HEK293 (cell line): ENCODE data around the gene DIS3L2.

Source experiments
- CTCF ChIA-PET: fragments of 350-600 bp; formaldehyde crosslinking; extraction: SDS; loops from one replicate; lab custom pipeline; 2021; ENCODE audit warnings: antibody characterized with exemption; lab: Yijun Ruan, JAX
- POLR2A ChIA-PET: fragments of 300-600 bp; formaldehyde crosslinking; extraction: SDS; loops from one replicate; lab custom pipeline; 2020; ENCODE audit warnings: antibody characterized with exemption, inconsistent platforms; lab: Yijun Ruan, JAX
- H3K27ac ChIP-seq: fragments of 200-500 bp; sonication (Bioruptor generic); 2 replicates; pipeline ENCODE4 v1.5.1; 2014; ENCODE audit warnings: low read depth, low read length, control low read depth, inconsistent platforms; ENCODE audit errors: extremely low read depth
- H3K36me3 ChIP-seq, 2 experiments: fragments of 200-500 bp in 1 of 2; sonication (Bioruptor generic) in 1 of 2; 1 replicate in 1 of 2; 2 replicates in 1 of 2; pipeline ENCODE4 v1.5.1; 2014 to 2017; ENCODE audit warnings: inconsistent platforms in 2 of 2, low read length in 2 of 2; ENCODE audit not compliant: control insufficient read depth in 2 of 2, insufficient read depth in 1 of 2
- H3K4me1 ChIP-seq: fragments of 200-500 bp; sonication (Bioruptor generic); 2 replicates; pipeline ENCODE4 v1.5.1; 2014; ENCODE audit warnings: mild to moderate bottlenecking, low read length, inconsistent platforms; ENCODE audit not compliant: control insufficient read depth, insufficient read depth
- H3K4me3 ChIP-seq: 2 replicates; pipeline ENCODE4 v1.5.1; 2011; ENCODE audit warnings: low read depth, mild to moderate bottlenecking, control low read depth, low read length, moderate library complexity
- H3K9me3 ChIP-seq: fragments of 200-500 bp; sonication (Bioruptor generic); 2 replicates; pipeline ENCODE4 v1.5.1; 2014; ENCODE audit warnings: low read depth, low read length, inconsistent platforms; ENCODE audit not compliant: control insufficient read depth, insufficient read depth
- ATF2 ChIP-seq: fragments of 450-650 bp; formaldehyde crosslinking; IDR thresholded peaks from 2 replicates; pipeline ENCODE4 v1.5.1; 2016; ENCODE audit warnings: missing biosample characterization, missing genetic modification characterization, low read depth
- BCL11B ChIP-seq: fragments of 450-650 bp; formaldehyde crosslinking; IDR thresholded peaks from 2 replicates; pipeline ENCODE4 v1.5.1; 2016; ENCODE audit warnings: low read depth, missing biosample characterization, missing genetic modification characterization
- ELK4 ChIP-seq: IDR thresholded peaks from 2 replicates; pipeline ENCODE4 v1.6.1; 2011; ENCODE audit warnings: mild to moderate bottlenecking, low read depth, low read length, borderline replicate concordance
- KLF7 ChIP-seq: fragments of 450-650 bp; formaldehyde crosslinking; IDR thresholded peaks from 2 replicates; pipeline ENCODE4 v1.5.1; 2016; ENCODE audit warnings: missing biosample characterization, missing genetic modification characterization, borderline replicate concordance
- PRDM10 ChIP-seq: fragments of 450-650 bp; formaldehyde crosslinking; IDR thresholded peaks from 2 replicates; pipeline ENCODE4 v1.5.1; 2016; ENCODE audit warnings: missing biosample characterization, missing genetic modification characterization
- PRDM6 ChIP-seq: fragments of 450-650 bp; formaldehyde crosslinking; IDR thresholded peaks from 2 replicates; pipeline ENCODE4 v1.5.1; 2017; ENCODE audit warnings: missing biosample characterization, missing genetic modification characterization
- SETDB1 ChIP-seq: IDR thresholded peaks from one replicate; pipeline ENCODE4 v1.6.1; 2017; ENCODE audit warnings: mild to moderate bottlenecking, low read length, moderate library complexity, mixed read lengths; ENCODE audit not compliant: insufficient read length
- WT1 ChIP-seq: fragments of 450-650 bp; formaldehyde crosslinking; IDR thresholded peaks from 2 replicates; pipeline ENCODE4 v1.5.1; 2016; ENCODE audit warnings: missing biosample characterization, missing genetic modification characterization
- ZEB2 ChIP-seq: fragments of 450-650 bp; formaldehyde crosslinking; IDR thresholded peaks from 2 replicates; pipeline ENCODE4 v1.5.1; 2016; ENCODE audit warnings: missing biosample characterization, missing genetic modification characterization
- ZFP37 ChIP-seq: fragments of 450-650 bp; formaldehyde crosslinking; IDR thresholded peaks from 2 replicates; pipeline ENCODE4 v1.5.1; 2016; ENCODE audit warnings: missing biosample characterization, missing genetic modification characterization
- ZNF140 ChIP-seq: fragments of 450-650 bp; formaldehyde crosslinking; IDR thresholded peaks from 2 replicates; pipeline ENCODE4 v1.5.1; 2016; ENCODE audit warnings: missing biosample characterization, missing genetic modification characterization
- ZNF266 ChIP-seq: fragments of 450-650 bp; formaldehyde crosslinking; IDR thresholded peaks from 2 replicates; pipeline ENCODE4 v1.5.1; 2016; ENCODE audit warnings: missing biosample characterization, missing genetic modification characterization, low read depth
- ZNF335 ChIP-seq: fragments of 450-650 bp; formaldehyde crosslinking; conservative IDR thresholded peaks from 2 replicates; pipeline ENCODE4 v1.5.1; 2016; ENCODE audit warnings: missing biosample characterization, missing genetic modification characterization
- ZNF362 ChIP-seq: fragments of 450-650 bp; formaldehyde crosslinking; IDR thresholded peaks from 2 replicates; pipeline ENCODE4 v1.5.1; 2016; ENCODE audit warnings: missing biosample characterization, missing genetic modification characterization
- ZNF391 ChIP-seq: fragments of 450-650 bp; formaldehyde crosslinking; IDR thresholded peaks from 2 replicates; pipeline ENCODE4 v1.5.1; 2016; ENCODE audit warnings: low read depth, missing biosample characterization, missing genetic modification characterization, borderline replicate concordance
- ZNF555 ChIP-seq: fragments of 450-650 bp; formaldehyde crosslinking; conservative IDR thresholded peaks from 2 replicates; pipeline ENCODE4 v1.5.1; 2017; ENCODE audit warnings: missing biosample characterization, mild to moderate bottlenecking, missing genetic modification characterization, inconsistent platforms
- ZNF560 ChIP-seq: fragments of 450-650 bp; formaldehyde crosslinking; IDR thresholded peaks from 2 replicates; pipeline ENCODE4 v1.5.1; 2017; ENCODE audit warnings: missing biosample characterization, missing genetic modification characterization, borderline replicate concordance
- ZNF561 ChIP-seq: fragments of 450-650 bp; IDR thresholded peaks from 2 replicates; pipeline ENCODE4 v1.5.1; 2018; ENCODE audit warnings: missing biosample characterization, missing genetic modification characterization, borderline replicate concordance
- ZNF596 ChIP-seq: fragments of 450-650 bp; IDR thresholded peaks from 2 replicates; pipeline ENCODE4 v1.5.0; 2018; ENCODE audit warnings: missing biosample characterization, mild to moderate bottlenecking, missing genetic modification characterization, moderate library complexity
- ZNF76 ChIP-seq: fragments of 450-650 bp; formaldehyde crosslinking; IDR thresholded peaks from 2 replicates; pipeline ENCODE4; 2016; ENCODE audit warnings: low read depth, missing biosample characterization, missing genetic modification characterization, borderline replicate concordance
- ZNF776 ChIP-seq: fragments of 450-650 bp; formaldehyde crosslinking; IDR thresholded peaks from 2 replicates; pipeline ENCODE4 v1.5.0; 2017; ENCODE audit warnings: missing biosample characterization, missing genetic modification characterization, borderline replicate concordance
- ZNF830 ChIP-seq: fragments of 450-650 bp; IDR thresholded peaks from 2 replicates; pipeline ENCODE4 v1.5.0; 2018; ENCODE audit warnings: missing biosample characterization, missing genetic modification characterization, low read depth, mild to moderate bottlenecking, moderate library complexity
- ZSCAN5A ChIP-seq: fragments of 450-650 bp; formaldehyde crosslinking; IDR thresholded peaks from 2 replicates; pipeline ENCODE4 v1.5.1; 2016; ENCODE audit warnings: missing biosample characterization, missing genetic modification characterization

Gene DIS3L2

GRCh38 chr2:231940795-231941194 lies 20.7 kb upstream of the DIS3L2 start:
- ChIA-PET POLR2A (no interaction called here), CTCF (interaction anchor here (0.8 to 1.8 kb wide), 2 partner anchors 15 to 34 kb away, joined by 4 to 5 read pairs; partner anchors contain the start of gene NPPC)
- Histone ChIP-seq H3K4me3 (no peak overlapping the region), H3K27ac (no peak overlapping the region), H3K36me3 (no peaks in the 10 kb centered on the region), H3K9me3 (no peaks in the 10 kb centered on the region), H3K4me1 (no peaks in the 10 kb centered on the region)
- TF ChIP-seq ZSCAN5A (no peak), ZNF596 (tag by site-specific recombination) (no peak), ATF2 (tag by site-specific recombination) (no peak), ZNF830 (tag by site-specific recombination) (no peak), ZNF140 (no peak), KLF7 (tag by site-specific recombination) (no peak), ZNF560 (tag by site-specific recombination) (no peak), ZEB2 (tag by site-specific recombination) (no peak)

- CTCF ChIA-PET, result interaction anchor here (0.7 kb wide), 1 partner anchor 76 kb away, joined by 3 read pairs; no protein-coding TSS in a partner anchor
- H3K4me3 ChIP-seq, result no peak overlapping the region
- H3K27ac ChIP-seq, result no peak overlapping the region
- TF ChIP-seq ZNF561 (tag by site-specific recombination) (no peak), ZFP37 (tag by site-specific recombination) (no peak), ZNF266 (tag by site-specific recombination) (no peak), PRDM10 (no peak), ZNF391 (tag by site-specific recombination) (no peak), ZNF76 (tag by site-specific recombination) (no peak), ZNF362 (tag by site-specific recombination) (no peak), WT1 (no peak), ZNF335 (tag by site-specific recombination) (no peak), ZNF140 (no peak), PRDM6 (tag by site-specific recombination) (no peak), BCL11B (no peak), ELK4 (no peak), SETDB1 (no peak), ZNF776 (tag by site-specific recombination) (no peak), ZNF555 (tag by site-specific recombination) (no peak)
- TF ChIP-seq, all 188 proteins: peak for 0
- Histone ChIP-seq H3K36me3 (no peaks in the 10 kb centered on the region), H3K4me1 (no peaks in the 10 kb centered on the region), H3K9me3 (no peaks in the 10 kb centered on the region)
- POLR2A ChIA-PET, result no interaction called here
Measured at GRCh38 chr2:231941673-231942072, 19.8 kb upstream of the DIS3L2 start.
